GM19099 (cell line): ENCODE measurements around the gene SIRPB1.

Experiments
- POLR2A ChIP-seq: IDR thresholded peaks from 3 replicates; pipeline ENCODE4 v1.6.1; 2011; ENCODE audit warnings: low read depth; ENCODE audit not compliant: insufficient read length; ENCODE audit errors: extremely low read depth

The SIRPB1 gene

DNA sequence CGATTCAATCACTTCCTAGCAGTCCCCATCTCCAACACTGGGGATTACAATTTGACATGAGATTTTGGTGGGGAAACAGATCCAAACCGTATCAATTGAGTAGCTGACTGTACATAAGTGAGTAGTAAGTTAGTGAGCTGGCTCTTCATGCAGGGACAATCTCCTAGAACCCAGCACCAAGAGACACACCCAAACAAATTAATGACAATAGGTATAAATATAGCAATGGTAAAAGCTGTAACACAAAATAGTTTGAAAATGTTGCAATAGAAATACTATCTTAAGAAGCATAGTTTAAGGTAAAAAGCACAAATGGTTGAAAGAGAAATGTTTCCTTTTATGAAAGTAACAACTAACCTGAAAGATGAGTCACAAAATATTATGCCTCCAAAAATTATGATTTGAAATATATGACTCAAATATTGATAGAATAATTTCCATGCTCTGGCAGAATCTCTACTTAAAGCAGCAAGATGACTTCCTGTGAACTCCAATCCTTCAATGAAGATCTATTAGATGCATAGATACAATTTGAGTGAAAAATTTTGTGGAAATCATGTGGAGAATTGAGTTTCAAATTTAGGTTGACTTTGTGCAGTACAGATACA, 5.4 kb upstream of the SIRPB1 start:
- no peak for TF ChIP-seq POLR2A

DNA sequence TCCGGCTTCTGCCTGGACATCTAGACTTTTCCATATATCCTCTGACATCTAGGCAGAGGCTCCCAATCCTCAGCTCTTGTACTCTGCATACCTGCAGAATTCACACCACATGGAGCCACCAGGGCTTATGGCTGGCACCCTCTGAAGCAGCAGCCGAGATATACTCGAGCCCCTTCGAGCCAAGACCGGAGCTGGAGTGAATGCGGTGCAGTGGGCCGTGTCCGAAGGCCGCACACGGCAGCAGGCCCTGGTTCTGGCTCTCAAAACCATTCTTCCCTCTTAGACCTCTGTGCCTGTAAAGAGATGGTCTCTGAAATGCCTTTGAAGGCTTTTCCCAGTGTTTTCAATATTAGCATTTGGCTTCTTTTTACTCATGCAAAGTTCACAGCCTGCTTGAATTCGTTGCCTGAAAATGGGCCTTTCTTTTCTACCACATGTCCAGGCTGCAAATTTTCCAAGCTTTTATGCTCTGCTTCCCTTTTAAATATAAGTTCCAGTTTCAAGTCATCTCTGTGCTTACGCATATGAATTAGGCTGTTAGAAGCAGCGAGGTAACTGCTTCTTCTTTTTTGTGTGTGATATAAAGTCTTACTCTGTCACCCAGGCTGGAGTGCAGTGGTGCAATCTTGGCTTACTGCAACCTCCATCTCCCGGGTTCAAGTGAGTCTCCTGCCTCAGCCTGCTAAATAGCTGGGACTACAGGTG, 3.8 kb upstream of the SIRPB1 start:
- TF ChIP-seq POLR2A, result no peak

- TF ChIP-seq POLR2A, result no peak
Measured at GRCh38 chr20:1622450-1622849, 2.6 kb upstream of the SIRPB1 start.

- no peak for TF ChIP-seq POLR2A
Measured at GRCh38 chr20:1621316-1621715, 1.5 kb upstream of the SIRPB1 start.

DNA sequence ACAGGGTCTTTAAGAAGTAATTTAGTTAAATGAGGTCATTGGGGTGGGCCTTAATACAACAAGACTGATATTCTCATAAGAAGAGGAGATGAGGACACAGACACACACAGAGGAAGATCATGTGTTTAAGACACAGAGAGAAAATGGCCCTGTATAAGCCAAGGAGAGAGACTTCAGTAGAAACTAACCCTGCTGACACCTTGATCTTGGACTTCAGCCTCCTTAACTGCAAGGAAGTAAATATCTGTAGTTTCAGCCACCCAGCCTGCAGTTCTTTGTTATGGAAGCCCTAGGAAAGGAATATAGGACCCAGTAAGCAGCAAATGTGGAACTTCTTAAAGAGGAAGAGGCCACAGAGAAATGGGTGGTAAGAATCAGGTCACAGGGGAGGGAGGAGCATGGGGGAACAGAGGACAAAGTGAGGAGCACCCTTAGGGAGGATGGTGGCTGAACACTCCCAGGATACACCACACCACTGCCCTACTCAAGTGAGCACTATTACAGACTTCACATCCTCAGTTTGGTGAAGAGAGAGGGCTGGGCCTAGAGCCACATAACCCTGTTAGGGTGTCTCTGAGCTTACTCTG, 762 bp downstream of the SIRPB1 start:
- TF ChIP-seq POLR2A, result no peak

DNA sequence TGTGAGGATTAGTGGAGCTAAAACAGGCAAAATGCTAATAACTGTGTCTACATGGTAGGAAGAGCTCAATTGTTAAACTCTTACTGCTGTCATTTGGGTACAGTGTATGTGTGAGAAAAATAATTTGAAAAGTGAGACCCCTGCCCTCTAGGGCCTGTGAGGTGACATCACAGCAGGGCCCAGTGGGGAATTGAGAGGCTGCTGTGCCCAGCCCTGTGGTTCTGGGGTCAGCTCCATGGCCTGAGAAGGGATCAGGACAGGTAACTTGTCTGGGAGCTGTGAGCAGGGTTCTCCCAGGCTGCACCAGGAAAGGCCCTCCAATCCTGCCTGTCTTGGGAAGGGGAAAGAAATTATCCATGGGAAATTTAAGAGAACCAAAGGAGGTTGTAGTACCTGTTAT, 1.3 kb downstream of the SIRPB1 start:
- no peak for TF ChIP-seq POLR2A

GRCh38 chr20:1616858-1617434, 2.9 kb downstream of the SIRPB1 start:
- TF ChIP-seq POLR2A, result no peak

DNA sequence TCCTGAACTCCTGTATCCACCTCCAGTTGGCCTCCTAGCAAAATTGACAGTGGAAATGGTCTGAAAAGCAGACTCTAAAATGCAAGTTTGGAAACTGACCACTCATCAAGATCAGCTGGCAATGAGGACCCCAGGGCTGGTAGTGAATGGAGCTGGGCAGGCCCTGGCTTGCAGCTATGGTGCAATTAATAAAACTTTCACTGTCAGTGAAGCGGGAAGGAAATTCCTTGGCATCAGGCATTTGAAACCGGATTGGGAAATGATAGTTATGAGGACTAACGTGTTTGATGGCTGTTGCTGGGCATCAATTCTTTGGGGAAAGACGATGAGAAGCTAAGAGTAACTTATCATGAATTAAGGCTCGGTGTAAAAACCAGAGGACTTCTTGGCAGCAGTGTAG, 19.1 kb downstream of the SIRPB1 start:
- no peak for TF ChIP-seq POLR2A

DNA sequence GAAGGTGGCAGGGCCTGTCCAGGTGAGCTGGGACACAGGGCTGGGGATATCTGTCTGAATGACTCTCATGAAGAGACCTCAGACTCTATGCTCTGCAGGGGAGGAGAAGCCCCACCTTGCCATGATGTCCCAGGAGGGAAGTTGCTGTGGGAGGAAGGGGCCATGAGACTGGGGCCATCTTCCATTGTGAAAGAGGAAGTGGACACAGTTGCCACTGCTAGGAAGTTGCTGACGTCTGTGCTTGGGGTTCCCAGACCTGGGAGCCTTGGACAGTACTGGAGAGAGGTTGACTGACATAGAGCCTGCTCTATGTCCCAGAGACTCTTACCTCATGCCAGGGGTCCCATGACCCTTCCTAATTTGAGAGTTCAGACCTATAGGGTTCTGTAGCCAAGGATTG, 24.5 kb downstream of the SIRPB1 start:
- no peak for TF ChIP-seq POLR2A

DNA sequence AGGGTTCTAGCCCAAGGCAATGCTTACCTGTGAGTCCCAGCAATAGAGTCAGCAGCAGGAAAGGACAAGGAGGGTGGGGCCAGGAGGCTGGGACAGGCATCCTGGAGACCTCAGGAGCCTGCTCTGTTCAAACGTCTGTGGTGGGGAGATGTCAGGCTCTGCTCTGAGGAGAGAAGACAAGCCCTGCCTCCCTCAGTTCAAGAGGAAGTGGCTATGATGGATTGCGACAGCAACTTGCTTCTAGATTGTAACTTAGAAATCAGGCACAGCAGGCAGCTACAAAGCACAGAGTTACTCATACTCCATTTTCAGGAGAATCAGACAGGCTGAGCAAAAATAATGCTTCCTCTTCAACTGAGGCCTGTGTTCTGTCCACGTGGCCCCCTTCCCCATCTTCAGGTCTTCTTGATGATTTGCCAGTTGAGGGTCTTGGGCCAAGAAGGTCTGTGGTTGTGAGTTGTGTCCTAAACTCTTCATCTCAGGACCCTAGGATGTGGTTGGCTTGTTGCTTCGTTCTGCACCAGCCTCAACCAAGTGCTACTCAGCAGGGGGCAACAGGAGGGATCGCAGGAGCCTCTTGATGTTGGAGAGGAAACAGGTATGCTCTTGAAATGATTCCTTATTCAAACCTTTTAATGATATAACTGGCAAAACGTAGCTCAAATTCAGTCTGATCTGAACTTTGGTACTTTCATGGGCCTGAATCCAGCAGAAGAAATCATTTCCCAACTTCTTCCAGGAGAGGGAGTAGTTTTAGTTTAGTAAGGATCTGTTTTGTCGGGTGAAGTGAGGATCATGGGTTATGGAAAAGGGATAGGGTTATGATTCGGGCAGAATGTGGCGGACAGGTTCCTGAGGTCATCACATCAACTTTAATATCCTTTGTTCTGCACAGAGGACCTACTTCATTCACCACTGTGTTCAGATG, 31.0 kb downstream of the SIRPB1 start:
- TF ChIP-seq POLR2A, result no peak

GRCh38 chr20:1587781-1588532, 31.9 kb downstream of the SIRPB1 start:
- TF ChIP-seq POLR2A, result no peak

GRCh38 chr20:1579488-1579887, 40.3 kb downstream of the SIRPB1 start:
- no peak for TF ChIP-seq POLR2A

DNA sequence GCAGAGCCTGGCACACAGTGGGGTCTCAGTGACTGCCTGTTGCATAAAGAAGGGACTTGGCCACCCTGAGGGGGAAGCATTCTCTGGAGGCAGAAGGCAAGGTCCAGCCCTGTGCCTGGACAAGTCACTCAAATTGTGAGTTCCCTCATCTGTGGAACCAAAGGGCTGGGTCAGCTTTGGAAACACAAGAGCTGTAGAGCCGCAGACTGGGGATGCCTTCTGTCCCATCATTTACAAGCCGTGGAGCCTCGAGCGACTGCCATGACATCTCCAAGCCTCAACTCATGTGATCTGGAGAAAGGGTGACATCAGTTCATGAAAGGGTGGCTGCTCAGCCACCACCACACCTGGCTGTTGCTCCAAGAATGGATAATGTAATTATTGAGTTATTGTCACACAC, 41.9 kb downstream of the SIRPB1 start:
- TF ChIP-seq POLR2A, result no peak

DNA sequence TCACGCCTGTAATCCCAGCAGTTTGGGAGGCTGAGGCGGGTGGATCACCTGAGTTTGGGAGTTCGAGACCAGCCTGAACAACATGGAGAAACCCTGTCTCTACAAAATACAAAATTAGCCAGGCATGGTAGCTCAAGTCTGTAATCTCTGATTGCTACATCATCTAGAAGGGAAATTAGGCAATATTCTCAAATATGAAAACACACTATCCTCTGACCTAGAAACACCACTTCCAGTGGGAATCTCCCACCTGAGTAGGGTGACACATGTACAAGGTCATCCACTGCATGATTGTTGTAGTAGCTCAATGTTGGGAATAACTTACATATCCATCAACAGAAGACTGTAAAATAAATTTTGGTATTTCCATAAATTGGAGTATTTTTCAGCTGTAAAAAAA, 43.2 kb downstream of the SIRPB1 start:
- TF ChIP-seq POLR2A, result no peak
